Measurements from ENCODE around the gene FAM240A.

GRCh38 chr3:46599590-46599989 is 12.7 kb upstream of the FAM240A start:
- no peak for TF ChIP-seq CTCF (IDR thresholded peaks at IDR 0.05; ENCODE audit: low read depth, low read length, missing input control)
- no peak for TF ChIP-seq TAF1 (conservative IDR thresholded peaks at IDR 0.05)
- TF ChIP-seq ATF3 (IDR thresholded peaks at IDR 0.05), result no peak
- TF ChIP-seq REST (IDR thresholded peaks at IDR 0.05), result no peak
- TF ChIP-seq MAX (IDR thresholded peaks at IDR 0.05), result no peak
- no peak for TF ChIP-seq SP1 (IDR thresholded peaks at IDR 0.05)
- TF ChIP-seq YY1 (IDR thresholded peaks at IDR 0.05), result no peak
- no peak for TF ChIP-seq GABPA (IDR thresholded peaks at IDR 0.05 in 1 of 2, conservative IDR thresholded peaks at IDR 0.05 in 1 of 2)
- TF ChIP-seq JUND (IDR thresholded peaks at IDR 0.05), result no peak
- no peak for TF ChIP-seq EGR1 (IDR thresholded peaks at IDR 0.05; ENCODE audit: low read depth in 2 of 2)
- TF ChIP-seq HNF4G (IDR thresholded peaks at IDR 0.05), result no peak
